ENCODE measurements around the gene RPRD1B.

DNA sequence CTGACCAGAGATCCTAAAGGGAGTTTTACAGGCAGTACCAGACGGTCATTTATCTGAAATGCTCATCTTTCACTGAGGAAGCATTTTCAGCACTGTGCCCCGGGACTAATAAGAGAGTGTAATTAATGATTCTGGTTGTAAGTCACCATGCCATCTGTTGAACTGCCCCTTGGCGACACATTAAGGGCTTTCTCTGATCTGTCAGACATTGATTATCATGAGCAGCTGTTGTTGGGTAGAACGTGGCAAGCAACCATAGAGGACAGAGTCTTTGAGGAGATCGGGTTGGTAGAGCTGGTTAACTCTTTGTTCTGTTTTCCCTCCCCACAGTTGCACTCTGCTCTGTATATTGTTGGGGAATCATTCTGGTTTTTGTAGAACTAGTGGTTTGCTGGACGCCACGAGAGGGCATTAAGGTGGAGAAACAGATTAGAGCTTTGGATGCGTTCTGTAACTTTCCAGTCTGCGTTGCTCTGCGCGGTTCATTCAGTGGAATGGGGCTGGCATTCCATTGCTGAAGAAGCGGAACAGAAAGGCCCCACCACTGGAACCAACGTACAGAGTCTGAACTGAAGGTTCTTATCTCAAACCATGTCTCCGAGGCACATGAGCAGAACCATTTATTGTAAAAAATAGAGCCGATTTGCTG, 34.3 kb downstream of the RPRD1B start:
- TF ChIP-seq, protein P1, sequence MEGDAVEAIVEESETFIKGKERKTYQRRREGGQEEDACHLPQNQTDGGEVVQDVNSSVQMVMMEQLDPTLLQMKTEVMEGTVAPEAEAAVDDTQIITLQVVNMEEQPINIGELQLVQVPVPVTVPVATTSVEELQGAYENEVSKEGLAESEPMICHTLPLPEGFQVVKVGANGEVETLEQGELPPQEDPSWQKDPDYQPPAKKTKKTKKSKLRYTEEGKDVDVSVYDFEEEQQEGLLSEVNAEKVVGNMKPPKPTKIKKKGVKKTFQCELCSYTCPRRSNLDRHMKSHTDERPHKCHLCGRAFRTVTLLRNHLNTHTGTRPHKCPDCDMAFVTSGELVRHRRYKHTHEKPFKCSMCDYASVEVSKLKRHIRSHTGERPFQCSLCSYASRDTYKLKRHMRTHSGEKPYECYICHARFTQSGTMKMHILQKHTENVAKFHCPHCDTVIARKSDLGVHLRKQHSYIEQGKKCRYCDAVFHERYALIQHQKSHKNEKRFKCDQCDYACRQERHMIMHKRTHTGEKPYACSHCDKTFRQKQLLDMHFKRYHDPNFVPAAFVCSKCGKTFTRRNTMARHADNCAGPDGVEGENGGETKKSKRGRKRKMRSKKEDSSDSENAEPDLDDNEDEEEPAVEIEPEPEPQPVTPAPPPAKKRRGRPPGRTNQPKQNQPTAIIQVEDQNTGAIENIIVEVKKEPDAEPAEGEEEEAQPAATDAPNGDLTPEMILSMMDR (IDR thresholded peaks at IDR 0.05; ENCODE audit: poor library complexity), result no peak
- TF ChIP-seq EZH2 (IDR thresholded peaks at IDR 0.05; ENCODE audit: borderline replicate concordance) (no peak), EZH2phosphoT487 (IDR thresholded peaks at IDR 0.05; ENCODE audit: low read depth, severe bottlenecking, unreplicated experiment) (no peak)
